Stimulated activated CD4-positive, alpha-beta T cell treated with anti-CD3 and anti-CD28 coated beads, Interleukin-15, amount 100 ng/mL, for 48 hours (primary cell): ENCODE data around the gene HNF1B.
"Not testable (repeated sequence)": the region's sequence is repeated elsewhere in the genome, so short reads cannot be mapped to it uniquely, and the experiment has no call there.

ENCODE experiments used
- DNase-seq, 2 donors: peaks; one replicate each; pipeline ENCODE4 v3.0.0-alpha.2; 2020; ENCODE audit warnings: low read depth in 2 of 2

Gene HNF1B, protein sequence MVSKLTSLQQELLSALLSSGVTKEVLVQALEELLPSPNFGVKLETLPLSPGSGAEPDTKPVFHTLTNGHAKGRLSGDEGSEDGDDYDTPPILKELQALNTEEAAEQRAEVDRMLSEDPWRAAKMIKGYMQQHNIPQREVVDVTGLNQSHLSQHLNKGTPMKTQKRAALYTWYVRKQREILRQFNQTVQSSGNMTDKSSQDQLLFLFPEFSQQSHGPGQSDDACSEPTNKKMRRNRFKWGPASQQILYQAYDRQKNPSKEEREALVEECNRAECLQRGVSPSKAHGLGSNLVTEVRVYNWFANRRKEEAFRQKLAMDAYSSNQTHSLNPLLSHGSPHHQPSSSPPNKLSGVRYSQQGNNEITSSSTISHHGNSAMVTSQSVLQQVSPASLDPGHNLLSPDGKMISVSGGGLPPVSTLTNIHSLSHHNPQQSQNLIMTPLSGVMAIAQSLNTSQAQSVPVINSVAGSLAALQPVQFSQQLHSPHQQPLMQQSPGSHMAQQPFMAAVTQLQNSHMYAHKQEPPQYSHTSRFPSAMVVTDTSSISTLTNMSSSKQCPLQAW

DNA sequence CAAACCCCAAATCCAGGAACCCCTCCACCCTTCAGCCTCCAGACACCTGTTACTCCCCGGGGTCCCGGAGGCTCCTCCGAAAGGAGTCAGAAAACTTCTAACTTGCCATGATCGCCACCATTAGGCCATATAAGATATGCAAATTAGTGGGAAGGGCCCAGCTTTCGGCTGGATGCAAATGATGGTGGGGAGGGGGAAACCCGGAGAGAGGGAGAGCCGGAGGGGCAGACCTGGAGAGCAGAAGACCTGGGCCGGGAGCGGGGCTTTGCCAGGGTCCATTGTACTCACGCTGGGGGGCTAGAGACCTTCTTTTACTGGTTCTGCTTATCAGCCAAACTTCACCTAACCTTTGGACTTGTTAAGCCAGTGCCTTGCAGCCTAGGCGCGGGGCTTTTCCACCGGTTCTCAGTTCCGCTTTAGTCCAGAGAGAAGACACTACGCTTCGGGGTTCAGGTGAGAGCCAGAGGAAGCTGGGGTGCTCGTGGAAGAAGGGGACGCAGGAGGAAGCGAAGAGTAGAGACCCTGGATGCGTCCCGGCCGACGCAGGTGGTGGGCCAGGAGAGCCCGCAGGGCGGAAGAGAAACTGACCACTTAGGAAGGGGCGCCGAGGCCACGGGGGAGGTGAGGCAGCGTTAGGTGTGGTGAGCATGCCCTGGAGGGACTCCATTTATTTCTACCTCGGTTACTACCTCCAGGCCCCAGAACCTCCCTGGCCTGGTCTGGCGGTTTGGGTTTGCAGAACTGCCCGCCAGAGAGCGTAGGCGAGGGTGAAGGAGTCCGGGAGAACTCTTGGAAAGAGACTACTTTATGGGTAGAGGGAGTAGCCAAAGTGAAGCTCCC, at the start of gene HNF1B:
HNF1B (minus strand) TSS at position 99 of the 840 bp plus-strand sequence. CDS start 175 bp downstream, outside the sequence.
- DNase-seq, result no peak

DNA sequence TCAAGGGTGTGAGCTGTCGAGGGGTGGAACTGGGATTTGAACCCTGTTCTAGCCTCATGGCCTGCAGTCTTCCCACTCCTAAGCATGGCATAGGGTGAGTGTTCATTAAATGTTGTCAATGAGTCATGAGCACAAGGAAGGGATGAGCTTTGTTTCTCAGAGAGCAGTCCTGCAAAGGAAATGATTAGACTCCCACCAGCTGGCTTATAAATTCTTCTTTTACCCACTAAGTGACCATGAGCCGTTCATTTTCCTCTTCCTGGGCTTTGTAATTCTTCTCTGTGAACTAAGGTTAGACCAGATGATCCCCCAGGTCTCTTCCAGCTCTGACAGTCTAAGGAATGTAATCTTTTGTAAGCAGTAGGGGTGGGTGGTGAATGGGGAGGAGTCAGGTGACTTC, 47.9 kb upstream of the HNF1B start:
- no peak for DNase-seq

DNA sequence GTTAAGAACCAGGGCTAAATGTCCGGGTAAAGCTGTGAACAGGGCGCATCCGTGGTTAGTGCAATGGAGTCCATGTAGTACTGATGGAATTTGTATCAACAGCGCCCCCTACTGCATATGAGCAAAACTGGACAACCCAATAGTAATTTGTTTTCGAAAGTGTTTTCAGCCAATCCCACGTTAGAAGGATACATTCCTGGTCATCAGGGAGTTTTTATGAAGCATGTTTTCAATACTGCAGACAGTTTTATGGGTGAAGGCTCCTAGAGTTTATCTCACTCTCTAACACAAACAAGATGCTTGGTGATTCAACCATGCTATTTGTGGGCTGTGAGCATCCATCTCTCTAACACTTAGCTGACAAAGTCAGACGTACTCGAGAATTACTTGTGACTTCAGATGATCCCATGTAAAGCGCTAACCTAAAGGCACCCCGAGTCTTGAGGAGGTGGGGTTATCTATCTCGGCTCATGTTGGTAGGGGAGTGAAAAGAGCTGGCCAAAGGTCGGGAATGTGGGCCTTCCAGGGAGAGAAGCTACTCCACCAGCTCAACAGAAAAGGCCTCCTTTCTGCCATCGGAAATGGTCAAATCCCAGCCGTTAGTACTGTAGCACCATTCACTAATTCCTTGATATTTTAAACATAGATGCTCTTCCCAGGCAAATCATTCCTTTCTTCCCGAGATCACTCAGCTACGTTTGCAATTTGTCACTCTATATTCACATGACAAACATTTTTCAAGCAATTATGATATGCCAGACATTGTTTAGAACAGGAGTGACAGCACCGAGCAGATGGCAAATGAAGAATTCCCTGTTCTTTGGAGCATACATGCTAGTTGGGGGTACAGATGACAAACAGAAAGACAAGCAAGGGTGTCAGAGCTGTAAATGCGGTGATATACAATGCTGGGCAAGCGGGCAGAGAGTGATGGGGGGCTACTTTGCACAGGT, 46.9 kb upstream of the HNF1B start:
- DNase-seq, result peak; percentile 30 to 39

DNA sequence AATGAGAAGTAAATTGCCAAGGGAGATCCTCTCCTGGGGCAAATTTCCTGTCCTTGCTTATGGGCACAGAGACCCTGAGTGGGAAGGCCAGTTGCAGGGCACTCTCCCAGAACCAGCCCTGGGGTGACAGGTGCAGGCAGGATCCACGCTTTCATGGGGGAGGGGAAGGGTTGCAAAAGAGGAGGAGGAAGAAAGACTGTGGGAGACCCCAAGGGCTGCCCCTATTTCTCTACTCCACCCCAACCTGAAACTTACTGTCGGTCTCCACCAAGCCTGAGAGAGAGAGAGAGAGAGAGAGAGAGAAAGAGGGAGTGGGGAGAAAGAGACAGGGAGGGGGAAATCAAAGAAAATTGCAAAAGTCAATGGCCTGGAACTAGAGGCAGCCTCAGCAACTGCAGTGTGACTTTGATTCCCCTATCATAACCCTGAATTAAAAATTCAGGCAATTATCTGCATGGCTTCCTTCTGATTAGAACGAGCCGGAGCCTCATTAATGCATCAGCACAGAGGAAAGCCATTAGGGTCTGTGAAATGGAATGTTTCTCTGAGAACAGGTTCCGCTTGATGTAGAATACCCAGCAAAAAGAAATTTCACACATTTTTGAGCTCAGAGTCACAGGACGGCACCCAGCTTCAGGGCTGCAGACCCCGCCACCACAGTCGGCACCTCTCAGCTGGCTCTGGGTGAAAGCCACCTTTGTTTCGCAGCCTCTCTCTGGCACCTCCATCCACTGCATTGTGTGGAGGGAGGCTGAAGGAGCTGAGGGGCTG, 45.1 kb upstream of the HNF1B start:
- DNase-seq, result no peak

DNA sequence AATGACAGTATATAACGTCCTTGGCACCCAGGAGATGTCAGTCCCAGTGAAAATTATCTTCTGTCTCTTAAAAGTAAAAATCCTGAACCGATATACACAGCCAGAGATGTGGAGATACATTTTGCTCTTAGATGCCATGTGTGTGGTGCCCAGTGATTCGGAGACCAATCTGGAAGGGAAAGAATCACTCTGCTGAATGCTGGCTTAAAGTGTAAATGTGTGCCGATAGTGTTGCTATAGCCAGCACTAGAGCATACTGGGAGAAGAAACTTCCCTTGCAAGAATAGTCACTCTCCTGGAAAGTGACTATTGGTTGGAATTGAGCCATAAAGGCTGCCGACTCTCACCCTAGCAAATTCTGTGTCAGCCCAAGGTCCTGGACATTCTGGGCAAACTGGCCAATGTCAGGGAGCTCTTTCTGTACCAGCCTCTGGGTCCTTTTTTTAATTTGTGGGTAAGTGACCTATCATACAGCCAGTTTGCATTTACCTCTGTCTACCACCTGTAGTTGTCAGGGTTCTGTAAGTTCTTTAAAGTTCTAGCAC, 44.2 kb upstream of the HNF1B start:
- no peak for DNase-seq

DNA sequence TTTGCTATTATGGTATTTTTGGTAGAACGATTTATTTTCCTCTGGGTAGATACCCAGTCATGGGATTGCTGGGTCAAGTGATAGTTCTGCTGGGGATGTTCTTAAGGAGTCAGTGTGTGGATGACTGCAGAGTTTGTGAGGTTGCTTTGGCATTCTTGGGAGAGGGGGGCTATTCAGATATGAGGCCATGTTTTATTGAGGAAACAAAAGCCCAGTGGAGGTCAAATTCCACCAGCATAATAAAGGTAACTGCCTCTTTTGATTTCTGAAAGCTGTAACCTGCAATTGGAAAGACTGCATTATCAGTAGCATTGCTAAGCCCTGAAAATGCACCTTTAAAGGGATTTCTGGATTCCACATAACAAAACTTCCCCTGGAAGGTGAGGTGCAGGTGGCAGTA, 43.7 kb upstream of the HNF1B start:
- DNase-seq, result no peak

DNA sequence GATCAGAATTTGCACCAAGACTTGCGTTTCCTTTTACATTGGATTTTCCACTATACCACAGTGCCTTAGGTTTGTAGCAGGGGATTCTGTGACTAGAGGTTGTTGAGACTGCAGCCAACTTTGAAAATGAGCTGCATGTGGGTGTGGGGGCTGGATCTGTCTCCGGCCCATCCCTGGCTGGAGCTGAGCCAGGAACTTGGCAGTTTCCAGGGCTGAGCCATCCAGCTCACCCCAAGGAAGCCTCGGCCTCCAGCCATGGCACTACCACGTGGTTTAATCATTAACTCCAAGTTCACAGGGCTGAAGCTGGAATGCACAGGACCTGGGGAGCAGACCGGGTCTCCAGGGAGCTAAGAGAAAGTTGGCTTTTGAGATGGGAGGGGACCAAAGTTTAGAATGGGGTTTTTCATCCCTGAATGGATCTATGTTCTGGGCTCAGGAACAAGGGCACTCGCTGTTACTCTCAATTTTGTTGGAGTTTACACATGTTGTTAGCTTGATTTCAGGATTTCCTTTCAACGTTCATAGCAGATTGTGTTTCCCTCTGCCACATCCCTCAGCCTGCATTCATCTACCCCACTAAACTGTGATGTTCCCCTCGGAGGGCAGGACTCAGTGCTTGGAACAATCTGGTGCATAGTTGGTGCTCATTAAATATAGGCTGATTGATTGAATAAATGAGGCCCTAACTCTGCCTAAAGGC, 42.3 kb upstream of the HNF1B start:
- DNase-seq, result no peak

DNA sequence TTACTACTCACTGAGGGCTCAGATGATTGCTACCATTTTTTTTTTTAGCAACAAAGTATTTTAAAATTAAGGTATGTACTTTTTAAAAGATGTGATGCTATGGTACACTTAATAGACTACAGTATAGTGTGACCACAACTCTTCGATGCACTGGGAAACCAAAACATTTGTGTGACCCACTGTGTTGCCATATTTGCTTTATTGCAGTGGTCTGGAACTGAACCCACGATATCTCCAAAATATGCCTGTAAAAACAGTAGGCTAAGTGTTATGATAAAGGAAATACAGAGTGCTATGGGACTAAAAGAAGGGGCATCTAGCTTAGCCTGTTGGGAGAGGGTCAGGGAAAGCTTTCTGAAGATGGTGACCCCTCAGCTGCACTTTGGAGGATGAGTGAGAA, 41.6 kb upstream of the HNF1B start:
- no peak for DNase-seq

DNA sequence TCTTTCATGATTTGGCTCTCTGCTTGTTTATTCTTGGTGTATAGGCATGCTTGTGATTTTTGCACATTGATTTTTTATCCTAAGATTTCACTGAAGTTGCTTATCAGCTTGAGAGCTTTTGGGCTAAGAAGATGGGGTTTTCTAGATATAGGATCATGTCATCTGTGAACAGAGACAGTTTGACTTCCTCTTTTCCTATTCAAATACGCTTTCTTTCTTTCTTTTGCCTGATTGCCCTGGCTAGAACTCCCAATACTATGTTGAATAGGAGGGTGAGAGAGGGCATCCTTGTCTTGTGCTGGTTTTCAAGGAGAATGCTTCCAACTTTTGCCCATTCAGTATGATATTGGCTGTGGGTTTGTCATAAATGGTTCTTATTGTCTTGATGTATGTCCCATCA, 37.6 kb upstream of the HNF1B start:
- not testable (repeated sequence) for DNase-seq

DNA sequence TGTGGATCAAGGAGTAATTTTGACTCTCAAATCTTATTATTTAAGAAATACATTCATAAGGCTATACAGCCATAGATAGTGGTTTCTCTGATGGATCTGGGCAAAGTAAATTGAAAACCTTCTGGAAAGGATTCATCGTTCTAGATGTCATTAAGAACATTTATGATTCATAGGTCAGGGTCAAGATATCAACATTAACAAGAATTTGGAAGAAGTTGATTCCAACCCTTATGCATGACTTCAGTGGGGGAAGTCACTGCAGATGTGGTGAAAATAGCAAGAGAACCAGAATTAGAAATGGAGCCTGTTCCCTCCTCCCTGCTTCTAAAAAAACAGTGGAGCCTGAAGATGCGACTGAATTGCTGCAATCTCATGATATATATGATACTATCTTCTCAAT, 36.6 kb upstream of the HNF1B start:
- no peak for DNase-seq

DNA sequence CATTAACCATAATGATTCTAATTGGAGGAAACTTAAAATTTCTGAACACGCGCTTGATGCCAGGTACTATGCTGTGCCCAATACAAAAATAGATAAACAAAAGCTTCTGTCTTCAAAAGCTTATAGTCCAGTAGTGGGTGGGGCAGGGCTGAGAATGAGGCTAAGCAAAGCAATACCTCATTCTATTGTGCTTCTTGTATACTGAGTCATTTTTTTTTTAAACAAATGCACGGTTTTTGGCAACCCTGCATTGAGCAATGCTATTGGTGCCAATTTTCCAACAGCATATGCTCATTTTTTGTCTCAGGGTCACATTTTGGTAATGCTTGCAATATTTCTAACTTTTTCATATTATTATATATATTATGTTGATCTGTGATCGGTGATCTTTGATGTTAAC, 34.7 kb upstream of the HNF1B start:
- no peak for DNase-seq

DNA sequence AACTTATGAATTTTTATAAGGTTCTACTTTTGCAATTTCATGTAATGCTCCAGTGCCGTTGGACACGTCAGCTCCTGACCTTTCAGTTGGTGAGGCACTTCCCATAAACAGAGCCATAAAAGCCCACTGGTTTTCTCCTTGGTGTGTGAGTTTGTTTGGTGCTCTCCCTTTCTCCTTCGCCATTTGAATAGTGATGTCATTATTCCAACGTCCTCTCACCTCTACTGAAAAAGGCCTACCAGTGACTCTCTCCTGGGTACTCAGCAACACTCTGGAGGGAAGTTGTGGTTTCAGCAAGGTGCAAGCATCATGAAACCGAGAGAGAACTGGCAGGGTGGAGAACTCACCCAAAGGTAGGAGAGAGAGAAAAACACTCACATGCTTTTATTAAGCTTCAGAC, 29.6 kb upstream of the HNF1B start:
- DNase-seq, result peak; percentile 15 to 32

DNA sequence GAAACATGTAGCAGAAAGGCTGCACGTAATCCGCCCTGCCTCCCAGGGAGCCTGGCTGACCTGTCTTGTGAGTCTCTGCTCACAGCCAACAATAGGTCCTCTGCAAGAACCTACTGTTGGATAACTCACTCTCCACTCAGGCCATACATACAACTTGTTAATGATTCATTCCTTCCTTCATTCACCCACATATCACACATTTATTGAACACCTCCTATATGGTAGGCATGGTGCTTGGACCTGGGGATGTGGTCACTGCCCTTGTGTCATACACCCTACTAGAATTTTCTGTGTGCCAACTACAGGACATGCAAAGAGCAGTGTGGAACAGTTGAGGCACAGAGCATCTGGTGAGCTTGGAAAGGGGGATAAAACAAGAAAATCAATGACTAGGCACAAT, 28.1 kb upstream of the HNF1B start:
- DNase-seq, result no peak

DNA sequence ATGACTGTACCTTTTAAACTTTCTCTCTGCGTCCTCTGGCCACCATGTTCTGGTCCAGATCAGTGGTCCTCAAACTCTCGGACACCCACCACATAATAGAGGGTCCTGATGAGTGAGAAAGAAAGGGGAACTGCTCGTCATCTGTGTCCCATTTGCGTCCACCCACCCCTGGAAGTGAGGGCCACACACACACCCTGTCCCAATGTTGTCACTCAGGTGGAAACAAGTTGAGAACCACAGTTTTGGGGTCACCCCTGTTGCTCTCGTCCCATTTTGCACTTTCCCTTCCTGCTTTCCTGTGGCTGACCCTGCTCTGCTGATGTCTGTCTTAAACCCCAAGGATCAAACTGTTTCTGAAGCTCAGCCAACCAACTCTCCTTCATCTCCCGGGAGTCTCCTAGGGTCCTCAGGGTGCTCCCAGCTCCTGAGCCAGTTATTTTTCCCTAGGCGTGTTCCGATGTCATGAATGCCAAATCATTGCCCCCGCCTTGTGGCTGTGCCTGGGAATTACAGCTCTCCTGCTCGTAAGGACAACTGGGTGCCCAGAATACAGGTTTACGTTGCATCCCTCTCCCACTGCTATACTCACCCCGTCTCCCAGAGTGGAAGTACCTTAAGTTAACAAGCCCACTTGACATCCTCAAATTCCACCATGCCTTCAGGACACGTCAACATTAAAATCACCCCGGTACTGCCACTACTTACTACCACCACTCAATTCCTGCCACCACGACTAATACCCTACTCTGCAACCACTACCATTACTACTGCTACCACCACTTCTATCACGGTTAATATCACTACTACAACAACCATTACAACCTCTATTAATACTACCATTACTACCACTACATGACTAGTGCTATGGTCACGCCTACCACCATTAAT, 26.0 kb upstream of the HNF1B start:
- no peak for DNase-seq

DNA sequence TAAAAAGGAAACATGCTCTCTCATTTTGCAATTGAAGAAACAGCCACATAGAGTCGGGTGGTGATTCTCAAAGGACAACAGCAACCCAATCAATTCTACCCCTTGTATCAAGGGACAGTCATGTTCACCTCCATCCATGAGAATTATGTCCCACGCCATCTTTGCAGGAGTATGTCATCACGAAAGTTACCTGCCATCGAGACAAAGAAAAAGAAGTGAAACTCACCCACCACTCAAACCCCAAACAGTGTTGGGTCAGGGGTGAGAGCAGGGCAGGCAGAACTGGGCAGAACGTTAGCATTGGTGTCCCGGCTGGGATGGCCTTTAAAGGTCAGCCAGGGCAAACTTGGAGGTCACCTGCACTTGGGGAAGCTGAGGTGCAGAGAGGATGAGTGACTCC, 24.2 kb upstream of the HNF1B start:
- no peak for DNase-seq

DNA sequence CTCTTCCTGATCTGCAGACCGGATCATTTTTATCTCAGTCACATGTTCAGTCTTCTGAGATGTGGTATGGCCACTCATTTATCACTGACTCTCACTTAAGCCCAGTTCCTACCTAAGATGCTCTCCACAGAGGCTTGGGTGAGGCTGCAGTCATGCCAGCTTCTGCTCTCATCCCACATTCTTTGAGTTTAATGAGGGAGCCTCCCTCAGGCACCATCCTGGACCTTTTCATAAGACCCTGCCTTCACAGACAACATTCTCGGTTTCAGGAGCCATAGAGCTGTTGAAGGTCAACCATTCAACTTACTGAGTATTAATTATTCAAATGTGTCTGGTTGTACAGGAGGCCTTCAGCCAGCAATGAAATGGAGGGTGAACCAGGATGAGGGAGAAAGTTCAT, 23.6 kb upstream of the HNF1B start:
- DNase-seq, result no peak

DNA sequence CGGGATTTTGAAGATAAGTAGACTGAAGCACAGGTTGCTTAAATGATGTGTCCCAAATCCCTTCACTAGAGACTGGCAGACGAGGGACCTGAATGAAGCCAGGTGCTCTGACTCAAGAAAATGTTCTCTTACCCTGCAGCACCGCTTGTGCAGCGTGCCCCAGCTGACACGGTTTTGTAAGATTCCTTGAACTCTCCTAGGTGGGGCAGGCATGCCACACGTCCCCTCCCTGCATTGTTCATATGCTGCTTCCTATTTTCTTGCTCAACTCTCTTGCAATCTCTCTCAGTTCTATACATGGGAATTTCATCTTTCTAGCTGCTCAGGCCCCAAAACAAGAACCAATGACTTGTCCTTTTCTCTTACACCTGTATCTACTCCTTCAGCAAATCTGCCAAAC, 22.1 kb upstream of the HNF1B start:
- no peak for DNase-seq

DNA sequence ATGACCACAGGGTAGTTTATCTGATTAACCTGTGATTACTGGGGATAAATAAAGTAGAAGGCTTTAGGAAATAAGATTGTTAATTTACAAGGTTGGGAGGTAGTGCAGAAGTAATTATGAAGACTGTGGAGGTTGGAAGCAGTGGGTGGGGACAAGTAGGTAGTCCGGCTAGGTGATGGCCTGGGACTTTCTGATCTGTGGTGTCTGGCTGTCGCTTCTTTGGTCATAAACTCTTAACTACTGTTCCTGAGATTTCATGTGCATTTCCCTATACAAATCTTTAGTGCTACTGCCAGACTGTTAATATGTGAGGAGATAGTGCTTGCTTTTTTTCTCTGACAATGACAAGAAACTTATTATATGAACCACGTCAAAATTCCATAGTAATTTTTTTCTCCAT, 19.5 kb upstream of the HNF1B start:
- no peak for DNase-seq

DNA sequence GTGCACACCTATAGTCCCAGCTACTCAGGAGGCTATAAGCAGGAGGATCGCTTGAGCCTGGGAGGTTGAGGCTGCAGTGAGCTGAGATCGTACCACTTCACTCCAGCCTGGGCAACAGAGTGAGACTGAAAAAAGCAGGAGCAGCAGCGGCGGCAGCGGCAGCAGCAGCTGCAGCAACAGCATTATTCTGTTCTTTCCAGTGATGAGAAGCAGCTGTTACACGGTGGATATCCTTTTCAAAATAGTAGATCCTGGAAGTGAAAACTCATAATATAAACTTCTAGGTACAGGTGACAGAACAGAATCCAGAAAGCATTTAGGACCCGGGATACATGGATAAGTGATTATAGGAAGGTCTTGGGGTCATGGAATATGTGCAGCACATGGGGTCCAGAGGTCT, 17.8 kb upstream of the HNF1B start:
- DNase-seq, result no peak
